Right lung (tissue), 5 donors: ENCODE results near the gene ALOX12. TPM values are rescaled to one million over a fixed set of nuclear protein-coding genes. Genes with fewer than 3 reads are reported as not detected.
A peak's percentile ranks its signal among the peaks of the same experiment; 100 is the strongest.

Source experiments
- DNase-seq, 2 donors: peaks; one replicate each; pipeline ENCODE4 v3.0.0-alpha.2; 2013
- polyA plus RNA-seq, 5 donors: library from polyadenylated mRNA; unstranded; fragments of 120-200 nt; gene quantifications; one replicate each; pipeline versions ENCODE4 v1.2.1 to v1.2.3, GENCODE V29; 2013; ENCODE audit warnings: inconsistent platforms in 1 of 5, low replicate concordance in 1 of 5; ENCODE audit not compliant: insufficient read length in 5 of 5, insufficient read depth in 1 of 5

The ALOX12 gene
- polyA plus RNA-seq, 5 donors: 2.4 to 4.3 (median 3.9) TPM

DNA sequence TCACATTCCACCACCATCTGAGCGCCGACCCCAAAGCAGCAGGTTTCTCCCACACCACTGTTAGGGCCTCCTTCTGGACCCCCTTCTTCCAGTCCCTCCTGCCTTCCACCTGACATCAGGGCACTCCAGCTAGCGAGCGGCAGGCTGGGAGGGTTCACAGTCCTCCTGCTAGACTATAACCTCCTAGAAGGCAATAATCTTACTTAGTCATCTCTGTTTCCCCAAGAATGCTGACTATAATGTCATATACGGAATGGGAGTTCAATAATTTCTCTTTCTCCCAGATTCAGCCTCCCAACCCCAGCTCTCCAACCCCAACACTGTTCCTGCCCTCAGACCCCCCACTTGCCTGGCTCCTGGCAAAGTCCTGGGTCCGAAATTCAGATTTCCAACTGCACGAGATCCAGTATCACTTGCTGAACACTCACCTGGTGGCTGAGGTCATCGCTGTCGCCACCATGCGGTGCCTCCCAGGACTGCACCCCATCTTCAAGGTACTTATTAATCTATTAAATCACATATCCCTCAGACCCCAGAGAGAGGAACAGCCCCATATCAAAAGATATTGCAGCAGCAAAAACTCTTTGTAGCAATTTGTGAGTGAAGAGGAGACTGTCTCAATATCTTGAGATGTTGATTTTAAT lies 5.6 kb downstream of the ALOX12 start:
- no peak for DNase-seq

DNA sequence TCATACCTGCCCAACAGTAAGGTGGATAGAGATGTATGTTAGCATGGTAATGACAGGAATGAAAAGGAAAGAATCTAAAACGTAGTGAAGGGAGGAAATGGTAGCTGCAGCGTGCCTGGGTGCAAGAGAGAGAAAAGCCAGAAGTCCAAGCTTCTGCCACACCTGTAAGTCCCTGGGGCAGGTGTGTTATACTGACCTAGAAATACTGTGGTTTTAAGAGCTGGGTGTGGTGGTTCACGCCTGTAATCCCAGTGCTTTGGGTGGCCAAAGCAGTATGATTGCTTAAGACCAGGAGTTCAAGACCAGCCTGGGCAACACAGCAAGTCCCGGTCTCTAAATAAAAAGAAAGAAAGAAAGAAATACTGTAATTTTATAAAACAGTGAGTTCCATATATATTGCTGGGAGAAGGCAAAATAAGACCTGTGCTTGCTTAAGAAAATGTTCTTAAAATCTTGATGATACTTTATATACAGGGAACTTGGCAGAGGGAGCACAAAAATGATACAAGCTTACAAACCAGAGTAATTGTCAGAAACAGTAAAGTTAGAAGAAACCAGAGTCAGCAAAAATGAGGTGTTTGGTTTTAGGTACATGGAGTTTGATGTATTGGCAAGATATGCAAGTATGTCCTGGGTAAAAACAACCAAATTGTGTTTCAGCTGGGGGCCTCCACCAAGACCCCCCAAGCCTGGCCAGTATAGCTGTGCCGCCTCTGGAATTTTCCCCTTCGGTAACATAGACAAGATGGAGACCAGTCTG lies 6.6 kb downstream of the ALOX12 start:
- DNase-seq: no peak

DNA sequence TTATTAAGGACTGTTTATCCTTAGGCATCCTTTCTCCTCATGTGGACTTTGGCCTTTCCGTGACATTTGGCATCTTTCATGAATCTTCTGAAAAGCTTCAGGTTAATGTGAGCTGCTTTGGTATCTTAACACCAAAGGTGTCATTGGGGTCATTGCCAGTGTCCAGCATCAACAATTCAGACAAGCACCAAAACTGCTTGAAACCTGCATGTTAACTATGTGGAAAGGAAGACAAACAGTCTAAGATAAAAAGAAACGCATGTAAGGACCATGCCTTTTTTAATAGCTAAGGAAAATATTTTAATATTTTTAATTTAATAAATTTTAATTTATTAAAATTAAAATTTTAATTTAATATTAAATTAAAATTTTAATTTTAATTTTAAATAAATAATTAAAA lies 7.9 kb downstream of the ALOX12 start:
- DNase-seq: no peak

DNA sequence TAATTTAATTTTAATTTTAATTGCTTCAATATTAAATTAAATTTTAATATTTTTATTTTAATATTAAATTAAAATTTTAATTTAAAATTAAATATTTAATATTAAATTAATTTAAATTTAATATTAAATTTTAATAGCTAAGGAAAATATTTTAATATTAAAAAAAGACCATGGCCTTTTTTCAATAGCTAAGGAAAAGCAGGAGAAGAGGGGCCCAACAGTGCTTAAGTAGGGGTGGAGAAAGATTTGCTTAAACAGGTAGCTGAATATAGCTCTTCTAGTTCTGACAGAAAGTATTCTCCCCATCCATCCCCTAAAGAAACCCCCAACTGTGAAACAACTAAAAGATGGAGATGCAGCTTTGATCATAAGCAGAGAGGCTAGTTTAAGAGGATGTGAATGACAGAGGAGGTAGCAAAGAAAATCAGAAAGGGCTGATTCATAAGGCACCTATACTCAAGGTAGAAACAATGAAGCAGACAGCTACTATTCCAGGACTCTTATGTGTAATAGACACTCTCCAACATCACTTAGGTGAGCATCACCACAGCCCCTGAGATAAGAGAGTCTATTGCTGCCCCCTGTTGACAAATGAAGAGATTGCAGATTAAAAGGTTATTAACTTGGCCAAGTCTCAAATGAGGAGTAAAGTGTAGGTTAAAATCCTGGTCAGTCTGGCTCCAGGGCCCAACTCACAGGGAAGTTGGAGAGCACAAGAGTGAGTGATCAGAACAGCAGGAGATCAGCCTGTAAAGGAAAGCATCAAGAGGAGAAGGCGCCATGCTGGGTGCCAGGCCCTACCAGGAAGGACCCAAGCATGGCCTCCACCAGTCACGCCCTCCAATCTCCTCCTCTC lies 8.8 kb downstream of the ALOX12 start:
- no peak for DNase-seq

DNA sequence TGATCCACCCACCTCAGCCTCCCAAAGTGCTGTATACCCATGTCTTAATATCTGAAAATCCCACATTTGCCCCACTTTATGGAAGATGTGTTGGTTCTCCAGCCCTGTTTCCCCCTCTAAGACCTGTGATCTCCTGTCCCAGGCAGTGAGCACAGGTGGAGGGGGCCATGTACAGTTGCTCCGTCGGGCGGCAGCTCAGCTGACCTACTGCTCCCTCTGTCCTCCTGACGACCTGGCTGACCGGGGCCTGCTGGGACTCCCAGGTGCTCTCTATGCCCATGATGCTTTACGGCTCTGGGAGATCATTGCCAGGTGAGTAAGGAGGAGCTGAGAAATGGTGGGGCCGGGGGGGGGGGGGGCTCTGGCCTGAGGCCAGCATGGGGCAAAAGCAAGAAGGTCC lies 9.9 kb downstream of the ALOX12 start:
- no peak for DNase-seq

DNA sequence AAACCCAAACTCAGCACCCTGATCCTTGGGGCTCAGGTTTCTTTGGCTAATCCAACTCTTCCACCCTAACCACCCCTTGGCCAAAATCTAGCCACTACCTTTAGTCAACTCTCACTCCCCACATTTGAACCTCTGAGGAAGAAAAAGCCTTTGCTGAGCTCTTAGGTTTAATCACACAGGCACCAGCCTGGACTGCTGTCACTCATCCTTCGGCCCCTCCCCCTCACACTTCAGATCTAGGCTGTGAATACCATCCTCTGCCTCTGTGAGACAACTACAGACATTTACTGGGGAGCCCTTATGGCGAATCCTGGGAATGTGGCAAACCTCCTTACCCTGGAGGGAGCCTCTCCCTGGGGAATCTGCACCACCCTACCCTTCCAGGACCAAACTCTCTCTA lies 11.3 kb downstream of the ALOX12 start:
- DNase-seq: no peak

DNA sequence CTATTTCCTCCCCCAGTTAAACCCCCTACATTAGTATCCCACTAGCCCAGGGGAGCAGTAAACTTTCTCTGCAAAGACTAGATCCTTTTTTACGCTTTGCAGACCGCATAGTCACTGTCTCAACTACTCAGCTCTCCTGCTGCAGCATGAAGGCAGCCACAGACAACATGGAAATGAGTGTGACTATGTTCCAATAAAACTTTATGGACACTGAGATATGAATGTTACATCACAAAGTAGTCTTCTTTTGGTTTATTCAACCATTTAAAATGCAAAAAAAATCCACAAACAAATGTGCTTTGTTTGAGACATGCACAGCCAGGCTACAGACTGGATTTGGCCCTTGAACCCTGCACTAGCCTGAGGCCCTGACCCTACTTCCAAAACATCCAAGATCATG lies 14.7 kb downstream of the ALOX12 start:
- DNase-seq: no peak

DNA sequence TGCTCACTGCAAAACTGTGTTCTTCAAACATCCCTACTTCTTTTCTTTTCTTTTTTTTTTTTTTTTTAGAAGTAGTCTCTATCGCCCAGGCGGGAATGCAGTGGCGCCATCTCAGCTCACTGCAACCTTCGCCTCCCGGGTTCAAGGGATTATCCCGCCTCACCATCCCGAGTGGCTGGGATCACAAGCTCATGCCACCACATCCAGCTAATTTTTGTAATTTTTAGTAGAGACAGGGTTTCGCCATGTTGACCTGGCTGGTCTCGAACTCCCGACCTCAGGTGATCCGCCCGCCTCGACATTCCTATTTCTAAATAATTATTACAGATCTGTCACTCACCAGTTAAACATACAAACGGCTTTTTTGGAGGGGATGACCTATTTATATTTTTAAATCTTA lies 15.6 kb downstream of the ALOX12 start:
- no peak for DNase-seq

DNA sequence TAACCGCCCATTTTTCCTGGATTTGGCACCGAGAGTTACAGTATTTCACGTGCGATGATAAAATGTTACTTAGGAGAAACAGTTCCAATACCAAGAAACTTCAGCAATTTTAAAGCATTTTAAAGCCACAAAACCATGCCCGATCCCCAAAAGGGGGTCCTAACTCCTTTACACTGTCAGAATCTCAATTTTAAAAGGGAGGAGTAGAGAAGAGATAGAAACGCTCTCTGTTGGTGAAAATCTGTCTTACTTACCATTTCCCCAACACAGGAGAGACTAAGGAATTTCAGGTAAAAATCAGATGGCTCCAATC lies 16.0 kb downstream of the ALOX12 start:
- DNase-seq: no peak

DNA sequence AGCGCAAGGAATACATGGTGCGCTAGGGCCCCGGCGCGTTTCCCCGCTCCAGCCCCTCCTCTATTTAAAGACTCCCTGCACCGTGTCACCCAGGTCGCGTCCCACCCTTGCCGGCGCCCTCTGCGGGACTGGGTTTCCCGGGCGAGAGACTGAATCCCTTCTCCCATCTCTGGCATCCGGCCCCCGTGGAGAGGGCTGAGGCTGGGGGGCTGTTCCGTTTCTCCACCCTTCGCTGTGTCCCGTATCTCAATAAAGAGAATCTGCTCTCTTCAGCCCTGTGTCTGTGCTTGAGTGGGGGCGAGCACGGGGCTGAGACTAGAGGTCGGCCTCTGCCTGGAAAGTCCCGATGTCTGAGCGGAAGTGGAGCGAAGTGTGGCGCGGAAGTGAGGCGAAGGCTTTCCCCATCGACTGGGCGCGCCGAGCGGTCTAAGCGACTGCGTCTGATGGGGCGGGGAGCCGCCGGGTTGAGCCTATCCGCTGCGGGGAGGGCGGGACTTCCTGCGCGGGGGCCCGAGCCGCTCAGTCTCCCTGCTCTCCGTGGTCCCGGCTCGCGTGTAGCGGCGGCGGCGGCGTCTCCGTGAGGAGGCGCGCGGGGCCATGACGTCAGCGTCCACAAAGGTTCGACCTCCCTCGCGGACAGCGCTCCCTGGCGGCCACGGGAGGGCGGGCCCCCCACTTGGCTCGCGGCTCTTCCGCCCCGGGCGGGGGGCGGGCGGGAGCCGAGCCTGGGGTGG lies 18.6 kb downstream of the ALOX12 start:
- DNase-seq: peak; percentile 96

DNA sequence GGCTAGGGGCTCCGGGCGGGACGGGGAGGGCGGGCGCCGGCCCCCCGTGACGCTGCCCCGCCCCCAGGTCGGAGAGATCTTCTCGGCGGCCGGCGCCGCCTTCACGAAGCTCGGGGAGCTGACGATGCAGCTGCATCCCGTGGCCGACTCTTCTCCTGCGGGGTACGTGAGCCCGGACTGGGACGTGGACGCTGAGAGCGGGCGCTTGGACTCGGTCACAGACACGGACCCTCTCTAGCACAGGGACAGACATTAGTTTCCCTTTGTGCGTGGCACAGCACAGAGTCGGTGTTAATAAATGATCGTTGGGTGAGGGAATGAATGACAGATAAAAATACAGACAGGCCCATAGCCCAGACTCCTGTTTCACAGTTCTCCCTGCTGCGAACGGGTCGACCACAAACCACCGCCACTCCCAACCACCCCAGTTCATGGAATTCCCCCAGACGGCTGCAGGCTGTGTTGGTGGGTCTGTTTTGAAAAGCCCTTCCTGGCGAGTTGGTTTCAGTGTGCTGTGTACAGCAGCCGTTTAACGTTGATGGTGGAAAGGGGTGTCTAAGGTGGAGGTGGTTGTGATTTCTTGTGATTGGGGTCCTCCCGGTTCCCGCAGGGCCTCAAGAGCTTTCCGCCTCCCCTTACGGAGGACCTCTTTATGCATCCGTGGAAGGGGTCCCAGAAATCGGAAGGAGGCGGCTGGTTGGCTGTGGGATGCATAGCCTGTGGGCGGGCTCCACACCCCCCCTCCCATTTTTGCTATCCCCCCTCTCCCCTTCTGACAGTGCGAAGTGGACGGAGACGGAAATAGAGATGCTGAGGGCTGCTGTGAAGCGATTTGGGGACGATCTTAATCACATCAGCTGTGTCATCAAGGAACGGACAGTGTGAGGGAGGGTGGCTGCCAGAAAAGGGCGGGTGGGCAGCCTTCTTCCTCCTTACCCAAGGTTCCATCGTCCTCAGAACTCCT lies 19.4 kb downstream of the ALOX12 start:
- DNase-seq: no peak

DNA sequence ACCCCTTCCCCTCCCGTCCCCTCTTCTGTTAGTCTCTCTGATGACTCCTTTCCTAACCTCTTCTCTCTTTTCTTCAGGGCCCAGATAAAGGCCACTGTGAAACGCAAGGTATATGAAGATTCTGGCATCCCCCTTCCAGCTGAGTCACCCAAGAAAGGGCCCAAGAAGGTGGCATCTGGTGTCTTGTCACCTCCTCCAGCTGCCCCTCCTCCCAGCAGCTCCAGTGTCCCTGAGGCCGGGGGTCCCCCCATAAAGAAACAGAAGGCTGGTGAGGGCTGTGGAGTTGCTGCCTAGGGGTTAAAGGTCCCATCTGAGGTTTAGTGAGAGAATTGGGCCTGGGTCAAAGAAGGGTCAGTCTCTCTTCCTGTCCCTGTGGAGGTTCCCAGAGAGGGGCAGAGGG lies 20.6 kb downstream of the ALOX12 start:
- no peak for DNase-seq

DNA sequence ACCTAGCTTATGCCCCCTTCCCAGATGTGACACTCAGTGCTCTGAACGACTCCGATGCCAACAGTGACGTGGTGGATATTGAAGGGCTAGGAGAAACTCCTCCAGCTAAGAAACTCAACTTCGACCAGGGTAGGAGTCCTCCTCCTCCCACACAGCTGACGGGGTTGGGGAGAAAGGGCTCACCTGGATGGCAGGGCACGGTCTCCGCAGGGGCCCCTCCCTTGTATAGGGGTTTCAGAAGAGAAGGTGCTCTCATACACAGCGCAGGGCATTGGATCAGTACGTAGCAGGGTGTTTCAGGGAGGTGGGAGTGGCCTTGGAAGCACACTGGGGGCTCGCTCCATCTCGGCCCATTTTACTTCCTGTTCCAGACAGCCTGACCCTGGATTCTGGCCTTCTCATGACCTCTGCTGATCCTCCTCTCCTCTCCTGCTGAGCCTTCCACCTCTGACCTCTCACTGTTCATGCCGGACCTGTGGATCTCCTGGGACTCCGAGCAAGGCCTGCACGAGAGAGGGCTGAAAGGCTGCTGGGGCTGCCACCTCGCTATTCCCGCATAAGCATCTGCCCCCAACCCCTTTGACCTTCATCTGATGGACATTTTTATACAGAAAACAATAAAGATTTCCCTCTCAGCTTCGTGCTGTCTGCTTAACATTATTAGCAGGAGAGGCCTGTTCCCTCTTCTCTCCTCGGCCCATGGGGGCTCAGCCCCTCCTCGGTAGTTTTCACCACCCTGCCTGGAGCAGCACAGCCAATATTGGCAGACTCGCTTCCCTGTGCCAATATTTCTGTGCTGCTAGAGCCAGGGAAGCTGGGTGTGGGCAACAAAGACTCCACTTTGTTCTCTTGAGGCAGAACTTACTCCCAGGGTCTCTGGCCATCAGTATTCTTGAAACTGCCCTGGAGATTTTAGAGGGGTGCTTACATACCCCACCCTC lies 21.3 kb downstream of the ALOX12 start:
- DNase-seq: no peak

DNA sequence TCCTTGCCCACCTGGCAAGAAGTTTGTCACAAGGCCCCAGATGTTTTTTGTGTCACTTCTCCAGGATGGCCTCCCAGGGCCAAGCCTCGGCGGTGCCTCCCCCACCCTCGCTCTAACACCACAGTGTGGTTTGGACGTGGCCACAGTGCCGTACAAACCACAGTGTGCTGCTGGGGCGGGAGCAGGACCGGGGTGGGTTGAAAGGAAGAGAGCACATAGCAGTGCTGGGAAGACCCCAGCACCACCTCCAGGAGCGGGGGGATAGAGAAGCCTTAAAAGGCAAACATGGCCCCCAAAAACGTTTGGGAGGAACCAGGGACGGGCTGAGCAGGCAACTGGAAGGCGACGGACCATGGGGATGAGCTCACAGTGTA lies 22.0 kb downstream of the ALOX12 start:
- DNase-seq: no peak

DNA sequence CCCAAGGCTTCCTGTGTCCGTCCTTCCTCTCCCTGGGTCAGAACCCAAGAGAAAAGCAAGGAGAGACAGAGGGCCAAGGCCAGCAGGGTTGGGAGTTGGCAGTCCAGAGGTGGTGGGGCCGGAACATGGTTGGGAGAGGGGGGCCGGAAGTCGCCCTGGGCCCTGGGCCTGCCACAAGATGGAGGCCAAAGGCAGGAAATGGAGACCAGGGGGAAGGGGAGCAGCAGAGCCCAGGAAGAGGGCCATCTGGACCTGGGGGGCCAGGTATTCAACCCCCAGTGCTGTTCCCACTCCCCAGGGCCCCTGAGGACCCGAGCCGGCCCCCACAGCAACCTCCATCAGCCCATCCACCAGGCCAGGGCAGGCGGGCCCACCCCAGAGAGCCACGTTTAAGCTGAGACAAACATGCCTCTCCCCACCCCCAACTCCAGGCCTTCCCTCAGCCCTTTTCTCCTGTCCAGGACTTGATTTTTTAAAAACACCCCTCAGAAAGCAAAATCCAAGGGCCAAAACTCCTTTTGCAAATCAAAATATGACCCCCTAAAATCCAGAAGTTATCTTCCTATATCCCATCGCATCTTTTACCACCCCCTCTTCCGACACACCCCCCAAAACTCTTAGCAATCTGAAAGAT lies 22.6 kb downstream of the ALOX12 start:
- DNase-seq: no peak

DNA sequence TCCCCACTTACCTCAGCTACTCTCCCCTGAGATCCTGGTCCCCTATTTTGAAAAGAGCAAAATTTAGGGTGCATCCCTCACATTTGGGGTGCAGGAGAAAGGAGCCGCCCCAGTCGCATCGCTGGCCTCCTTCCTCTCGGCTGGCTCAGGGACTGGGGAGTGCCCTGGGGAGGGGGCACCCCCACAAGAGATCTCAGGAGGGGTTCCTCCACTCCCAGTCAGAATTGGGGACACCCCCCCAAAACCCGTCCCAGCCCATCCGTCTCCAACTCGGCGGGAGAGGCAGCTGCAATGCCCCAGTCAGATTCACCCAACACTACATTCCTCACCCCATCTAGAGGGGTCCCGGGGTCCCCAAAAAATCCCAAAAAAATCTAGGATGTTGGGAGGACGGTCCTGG lies 23.5 kb downstream of the ALOX12 start:
- DNase-seq: no peak

DNA sequence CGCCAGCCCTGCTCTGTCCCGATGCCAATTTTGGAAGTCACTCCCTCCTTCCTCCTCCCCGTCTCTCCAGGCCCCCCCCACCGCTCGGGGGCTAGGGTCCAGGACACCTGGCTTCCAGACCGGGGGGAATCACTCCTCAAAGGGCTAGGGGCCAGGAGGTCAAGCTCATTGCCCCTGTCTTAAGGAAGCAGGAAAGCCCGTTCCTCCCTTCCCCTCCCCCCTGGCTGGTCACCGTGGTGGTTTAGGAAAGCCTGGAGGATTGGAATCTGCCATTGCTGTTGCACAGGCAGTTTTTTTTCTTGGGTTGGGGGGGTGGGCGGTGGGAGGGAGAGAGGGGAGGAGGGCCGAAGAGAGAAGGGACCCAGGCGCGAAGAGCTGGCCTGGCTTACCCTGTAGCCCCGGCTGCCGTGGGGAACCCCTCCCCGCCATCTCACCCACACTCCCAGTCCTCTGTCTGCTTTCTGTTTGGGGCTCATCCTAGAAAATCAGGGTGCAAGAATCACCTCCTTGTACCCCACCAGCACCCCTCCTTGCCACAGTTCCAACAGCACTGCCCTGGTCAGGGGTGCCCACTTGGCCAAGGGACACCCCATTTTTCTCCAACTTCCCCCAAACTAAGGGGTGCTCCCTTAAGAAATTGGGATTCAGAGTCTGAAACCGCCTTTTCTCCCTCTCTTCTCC lies 24.1 kb downstream of the ALOX12 start:
- peak; percentile 81 to 86 for DNase-seq

DNA sequence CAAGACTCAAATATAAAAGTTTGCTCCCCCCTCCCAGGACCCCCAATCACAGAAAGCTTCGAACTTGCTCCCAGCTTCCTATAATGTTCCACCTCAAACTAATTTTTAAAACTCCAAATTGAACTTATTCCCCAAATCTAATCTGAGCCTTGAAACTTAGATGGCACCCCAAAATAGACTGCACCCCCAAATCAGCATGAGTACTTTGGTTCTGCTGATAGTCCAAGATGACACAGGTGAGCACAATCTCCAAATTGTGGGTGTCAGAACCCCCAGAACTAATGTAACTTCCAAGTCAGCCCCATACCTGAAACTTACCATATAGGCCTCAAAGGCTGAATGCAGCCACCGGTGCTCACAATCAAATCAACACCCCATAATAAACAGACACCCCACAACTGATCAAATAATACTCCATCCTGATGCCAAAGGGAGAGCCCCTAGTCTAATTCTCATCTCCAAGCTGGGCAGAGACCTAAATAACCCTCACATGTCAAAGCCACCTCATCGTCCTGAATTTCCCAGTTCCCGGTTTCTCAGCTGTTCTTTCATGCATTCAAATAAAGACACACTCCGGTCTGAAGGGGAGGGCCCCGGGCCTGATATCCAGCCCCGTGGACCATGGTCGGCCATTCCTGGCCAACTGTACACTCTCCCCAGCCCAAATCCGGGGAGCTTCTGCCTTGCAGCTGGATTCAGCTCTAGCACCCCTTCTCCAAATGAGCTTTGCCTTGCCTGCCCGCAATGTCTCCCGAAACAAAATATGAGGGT lies 25.2 kb downstream of the ALOX12 start:
- no peak for DNase-seq
